Measurements from ENCODE around the gene NLRP7.
"Not testable (repeated sequence)": the region's sequence is repeated elsewhere in the genome, so short reads cannot be mapped to it uniquely, and the experiment has no call there.

The NLRP7 gene

GRCh38 chr19:54947381-54947780 is at the start of gene NLRP7:
TSS of gene NLRP7 (minus strand) at chr19:54947530.
- no peak for DNase-seq

- no peak for DNase-seq
These were observed 48.2 kb upstream of the NLRP7 start for GRCh38 chr19:54995561-54995960.

GRCh38 chr19:54989531-54989930 is 42.2 kb upstream of the NLRP7 start:
- not testable (repeated sequence) for DNase-seq

DNA sequence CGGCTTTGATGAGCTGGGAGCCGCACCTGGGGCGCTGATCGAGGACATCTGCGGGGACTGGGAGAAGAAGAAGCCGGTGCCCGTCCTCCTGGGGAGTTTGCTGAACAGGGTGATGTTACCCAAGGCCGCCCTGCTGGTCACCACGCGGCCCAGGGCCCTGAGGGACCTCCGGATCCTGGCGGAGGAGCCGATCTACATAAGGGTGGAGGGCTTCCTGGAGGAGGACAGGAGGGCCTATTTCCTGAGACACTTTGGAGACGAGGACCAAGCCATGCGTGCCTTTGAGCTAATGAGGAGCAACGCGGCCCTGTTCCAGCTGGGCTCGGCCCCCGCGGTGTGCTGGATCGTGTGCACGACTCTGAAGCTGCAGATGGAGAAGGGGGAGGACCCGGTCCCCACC is 35.2 kb upstream of the NLRP7 start:
- not testable (repeated sequence) for DNase-seq

DNA sequence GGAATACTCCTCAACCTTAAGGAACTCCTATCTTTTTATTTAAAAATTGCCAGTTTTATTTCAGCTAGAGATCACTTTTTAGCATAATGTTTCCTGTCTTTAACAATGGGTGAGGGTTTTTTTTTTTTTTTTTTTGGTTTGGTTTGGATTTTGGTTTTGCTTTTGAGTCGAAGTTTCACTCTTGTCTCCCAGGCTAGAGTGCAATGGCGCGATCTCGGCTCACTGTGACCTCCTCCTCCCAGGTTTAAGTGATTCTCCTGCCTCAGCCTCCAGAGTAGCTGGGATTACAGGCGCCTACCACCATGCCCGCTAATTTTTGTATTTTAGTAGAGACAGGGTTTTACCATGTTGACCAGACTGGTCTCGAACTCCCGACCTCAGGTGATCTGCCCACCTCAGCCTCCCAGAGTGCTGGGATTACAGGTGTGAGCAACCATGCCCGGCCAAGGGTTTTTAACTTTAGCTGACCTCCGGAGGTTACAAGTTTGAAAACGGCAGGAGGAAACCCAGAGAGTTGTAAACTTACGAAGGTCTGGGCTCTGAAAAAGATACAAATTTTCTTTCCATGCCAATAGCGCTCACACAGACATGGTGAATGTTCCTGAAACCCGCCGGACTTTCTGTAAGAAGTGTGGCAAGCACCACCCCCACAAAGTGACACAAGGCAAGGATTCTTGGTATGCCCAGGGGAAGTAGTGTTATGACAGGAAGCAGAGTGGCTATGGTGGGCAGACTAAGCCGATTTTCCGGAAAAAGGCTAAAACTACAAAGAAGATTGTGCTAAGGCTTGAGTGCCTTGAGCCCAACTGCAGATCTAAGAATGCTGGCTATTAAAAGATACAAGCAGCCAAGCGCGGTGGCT is 26.1 kb upstream of the NLRP7 start:
- DNase-seq = not testable (repeated sequence)

DNA sequence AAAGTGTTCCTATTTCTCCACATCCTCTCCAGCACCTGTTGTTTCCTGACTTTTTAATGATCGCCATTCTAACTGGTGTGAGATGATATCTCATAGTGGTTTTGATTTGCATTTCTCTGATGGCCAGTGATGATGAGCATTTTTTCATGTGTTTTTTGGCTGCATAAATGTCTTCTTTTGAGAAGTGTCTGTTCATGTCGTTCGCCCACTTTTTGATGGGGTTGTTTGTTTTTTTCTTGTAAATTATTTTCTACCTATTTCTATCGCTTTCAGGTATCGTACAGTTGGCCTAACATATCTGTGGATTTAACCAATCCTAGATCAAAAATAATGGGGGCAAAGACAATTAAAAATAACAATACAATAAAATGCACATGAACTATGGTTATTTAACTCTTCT is 24.1 kb upstream of the NLRP7 start:
- DNase-seq = not testable (repeated sequence)

GRCh38 chr19:54969647-54970046 is 22.3 kb upstream of the NLRP7 start:
- DNase-seq = no peak

GRCh38 chr19:54967611-54968010 is 20.3 kb upstream of the NLRP7 start:
- DNase-seq = no peak

DNA sequence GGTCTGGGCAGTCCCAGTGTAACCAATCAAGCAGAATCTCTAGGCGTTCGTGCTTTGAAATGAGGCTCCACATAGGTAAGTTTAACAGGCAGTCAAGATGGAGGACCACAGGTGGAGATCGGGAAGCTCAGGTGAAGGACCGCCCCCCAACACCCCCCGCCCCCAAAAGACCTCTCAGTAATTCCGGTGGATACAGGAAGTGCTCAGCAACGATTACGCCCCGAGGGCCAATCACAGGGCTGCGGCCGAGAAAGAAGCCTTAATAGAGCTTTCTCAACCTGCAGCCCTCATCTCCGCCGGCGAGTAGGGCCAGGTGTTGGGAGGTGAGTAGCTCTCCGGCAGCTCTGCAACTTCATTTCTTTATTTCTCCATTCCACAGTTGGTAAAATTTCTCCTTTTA is 17.7 kb upstream of the NLRP7 start:
- DNase-seq = not testable (repeated sequence)

DNA sequence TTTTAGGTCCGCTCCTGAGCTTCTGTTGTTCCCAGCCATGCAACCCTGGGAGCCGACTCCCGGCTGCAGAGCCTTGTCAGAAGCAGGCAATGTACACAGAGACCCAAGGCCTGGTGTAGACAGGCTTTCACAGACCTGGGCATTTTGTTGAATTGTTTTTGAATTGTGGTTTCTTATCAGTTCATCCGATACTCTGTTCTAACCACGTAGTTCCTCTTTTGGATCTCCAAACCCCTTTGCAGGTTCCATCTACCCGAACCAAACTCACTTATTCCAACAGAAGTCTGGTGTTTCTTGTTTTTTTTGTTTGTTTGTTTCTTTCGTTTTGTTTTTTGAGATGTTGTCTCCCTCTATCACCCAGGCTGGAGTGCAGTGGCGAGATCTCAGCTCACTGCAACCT is 12.5 kb upstream of the NLRP7 start:
- no peak for DNase-seq

GRCh38 chr19:54955376-54955775 is 8.0 kb upstream of the NLRP7 start:
- DNase-seq = no peak

DNA sequence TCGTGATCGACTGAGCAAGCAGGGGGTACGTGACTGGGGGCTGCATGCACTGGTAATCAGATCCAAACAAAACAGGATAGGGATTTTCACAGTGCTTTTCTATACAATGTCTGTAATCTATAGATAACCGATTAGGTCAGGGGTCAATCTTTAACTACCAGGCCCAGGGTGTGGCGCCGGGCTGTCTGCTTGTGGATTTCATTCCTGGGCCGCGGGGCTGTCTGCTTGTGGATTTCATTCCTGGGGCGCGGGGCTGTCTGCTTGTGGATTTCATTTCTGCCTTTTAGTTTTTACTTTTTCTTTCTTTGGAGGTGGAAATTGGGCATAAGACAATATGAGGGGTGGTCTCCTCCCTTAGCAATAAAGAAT is 6.0 kb upstream of the NLRP7 start:
- not testable (repeated sequence) for DNase-seq

GRCh38 chr19:54952591-54953344 is 5.4 kb upstream of the NLRP7 start:
- DNase-seq = no peak

- DNase-seq = not testable (repeated sequence)
These were observed 3.2 kb upstream of the NLRP7 start for GRCh38 chr19:54950580-54950979.

DNA sequence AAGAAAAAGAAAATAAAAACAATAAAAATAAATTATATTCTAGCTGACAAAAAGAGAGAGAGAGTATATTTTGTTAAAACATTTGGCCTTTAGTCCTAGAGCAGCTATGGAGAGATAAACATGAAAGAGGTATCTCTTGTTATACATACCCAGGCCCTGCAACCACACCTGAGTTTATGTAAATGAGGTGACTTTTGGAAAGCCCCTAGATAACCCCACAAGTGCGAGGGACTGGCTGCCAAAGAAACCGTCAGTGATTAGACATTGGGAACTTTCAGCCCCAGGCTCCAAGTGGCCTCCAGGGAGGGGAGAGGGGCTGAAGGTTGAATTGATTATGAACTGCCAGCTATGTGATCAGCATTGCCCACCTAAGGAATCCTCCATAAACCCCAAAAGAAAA is 2.1 kb upstream of the NLRP7 start:
- no peak for DNase-seq

DNA sequence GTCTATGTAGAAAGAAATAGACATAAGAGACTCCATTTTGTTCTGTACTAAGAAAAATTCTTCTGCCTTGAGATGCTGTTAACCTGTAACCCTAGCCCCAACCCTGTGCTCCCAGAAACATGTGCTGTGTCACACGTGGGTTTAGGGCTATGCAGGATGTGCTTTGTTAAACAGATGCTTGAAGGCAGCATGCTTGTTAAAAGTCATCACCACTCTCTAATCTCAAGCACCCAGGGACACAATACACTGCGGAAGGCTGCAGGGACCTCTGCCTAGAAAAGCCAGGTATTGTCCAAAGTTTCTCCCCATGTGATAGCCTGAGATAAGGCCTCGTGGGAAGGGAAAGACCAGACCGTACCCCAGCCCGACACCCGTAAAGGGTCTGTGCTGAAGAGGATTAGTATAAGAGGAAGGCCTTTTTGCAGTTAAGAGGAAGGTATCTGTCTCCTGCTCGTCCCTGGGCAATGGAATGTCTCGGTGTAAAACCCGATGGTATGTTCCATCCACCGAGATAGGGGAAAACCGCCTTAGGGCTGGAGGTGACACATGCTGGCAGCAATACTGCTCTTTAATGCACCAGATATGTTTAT is 3.5 kb downstream of the NLRP7 start:
- DNase-seq = not testable (repeated sequence)

GRCh38 chr19:54939538-54939937 is 7.8 kb downstream of the NLRP7 start:
- DNase-seq = not testable (repeated sequence)

GRCh38 chr19:54938906-54939305 is 8.4 kb downstream of the NLRP7 start:
- DNase-seq = no peak

DNA sequence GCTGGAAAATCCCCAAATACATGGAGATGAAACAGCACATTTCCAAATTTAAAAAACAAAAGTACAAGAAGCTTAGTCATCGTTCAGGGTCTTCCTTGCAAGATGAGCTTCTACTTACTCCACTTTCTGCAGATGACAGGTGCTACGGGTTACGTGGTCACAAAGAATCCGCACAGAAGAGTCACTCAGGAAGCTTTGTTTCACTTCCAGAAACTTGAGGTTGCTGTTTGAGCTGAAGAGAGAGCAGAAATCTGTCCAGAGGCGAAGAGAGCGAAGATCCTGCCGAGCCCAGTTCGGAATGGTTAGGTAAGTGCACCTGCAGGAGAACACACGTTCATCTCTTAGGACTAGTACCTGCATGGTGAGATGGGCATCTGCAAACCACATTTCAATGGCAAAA is 9.4 kb downstream of the NLRP7 start:
- no peak for DNase-seq

DNA sequence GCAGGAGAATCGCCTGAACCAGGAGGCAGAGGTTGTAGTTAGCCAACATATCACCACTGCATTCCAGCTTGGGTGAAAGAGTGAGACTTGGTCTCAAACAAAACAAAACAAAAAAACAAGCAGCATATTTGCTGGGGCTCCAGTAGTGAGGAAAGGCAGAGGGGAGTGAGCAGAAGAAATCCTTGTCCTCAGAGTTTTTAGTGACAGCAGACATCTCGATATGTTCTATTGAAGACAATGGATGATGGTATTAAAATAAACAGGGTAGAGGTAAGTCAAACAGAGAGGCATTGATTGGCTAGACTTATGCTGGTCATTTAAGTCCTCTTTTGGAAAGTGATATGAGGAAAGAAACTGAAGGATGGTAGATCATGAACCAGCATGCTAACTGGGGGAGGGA is 19.0 kb downstream of the NLRP7 start:
- DNase-seq = no peak

GRCh38 chr19:54923276-54923675 is 24.1 kb downstream of the NLRP7 start:
- DNase-seq = no peak

- no peak for DNase-seq
These were observed 26.2 kb downstream of the NLRP7 start for GRCh38 chr19:54921082-54921481.

DNA sequence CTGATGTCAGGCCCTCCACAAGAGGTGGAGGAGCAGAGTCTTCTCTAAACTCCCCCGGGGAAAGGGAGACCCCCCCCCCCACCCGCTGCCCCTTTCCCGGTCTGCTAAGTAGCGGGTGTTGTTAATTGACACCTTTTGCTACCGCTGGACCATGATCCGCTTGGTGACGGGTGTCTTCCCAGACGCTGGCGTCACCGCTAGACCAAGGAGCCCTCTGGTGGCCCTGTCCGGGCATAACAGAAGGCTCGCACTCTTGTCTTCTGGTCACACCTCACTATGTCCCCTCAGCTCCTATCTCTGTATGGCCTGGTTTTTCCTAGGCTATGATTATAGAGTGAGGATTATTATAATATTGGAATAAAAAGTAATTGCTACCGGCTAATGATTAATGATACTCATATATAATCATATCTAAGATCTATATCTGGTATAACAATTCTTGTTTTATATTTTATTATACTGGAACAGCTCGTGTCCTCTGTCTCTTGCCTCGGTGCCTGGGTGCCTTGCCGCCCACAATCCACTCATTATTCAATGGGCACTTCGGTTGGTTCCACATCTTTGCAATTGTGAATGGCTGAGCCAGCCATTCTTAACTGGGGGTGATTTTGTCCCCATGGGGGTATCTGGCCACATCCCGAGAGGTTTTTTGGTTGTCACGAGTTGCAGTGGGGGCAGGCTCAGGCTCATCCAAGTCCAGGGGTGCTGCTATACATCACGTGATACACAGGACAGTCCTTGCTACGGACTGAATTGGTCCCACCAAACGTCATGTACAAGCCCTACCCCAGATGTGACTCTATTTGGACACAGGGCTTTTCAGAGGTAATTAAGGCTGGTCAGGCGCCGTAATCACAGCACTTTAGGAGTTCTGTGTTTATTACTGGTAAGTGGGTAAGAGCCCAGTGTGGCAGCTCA is 27.4 kb downstream of the NLRP7 start:
- DNase-seq = not testable (repeated sequence)

All from NCI-H1694 (cell line).